A549 (cell line): ENCODE measurements around the gene GNB1. TPM values are rescaled to one million over a fixed set of nuclear protein-coding genes. Genes with fewer than 3 reads are reported as not detected.

ENCODE experiments used
- ATAC-seq, 2 experiments: fragments of 200-7000 bp in 1 of 2; fragments of >200 bp in 1 of 2; cut with Nextera tagmentation in 1 of 2; cut with Tn5 transposase in 1 of 2; 3 replicates each; pipeline versions ENCODE4 v1.8.0 to v1.9.1; 2018 to 2020; ENCODE audit warnings: mild to moderate bottlenecking in 1 of 2, moderate library complexity in 1 of 2
- CTCF ChIA-PET: fragments of 300-600 bp; sonication (Branson Sonifier 250); formaldehyde crosslinking; extraction: SDS; loops from one replicate; lab custom pipeline; 2021; ENCODE audit warnings: antibody characterized with exemption, inconsistent platforms; lab: Yijun Ruan, JAX
- POLR2A ChIA-PET: fragments of 350-600 bp; formaldehyde crosslinking; extraction: SDS; loops from one replicate; lab custom pipeline; 2021; ENCODE audit warnings: antibody characterized with exemption, inconsistent platforms; lab: Yijun Ruan, JAX
- DNase-seq, 2 experiments: peaks; one replicate each; pipeline versions ENCODE4 v3.0.0 to v3.0.0-alpha.2; 2011 to 2016; ENCODE audit warnings: low read depth in 1 of 2, low spot score in 1 of 2
- FAIRE-seq: peaks from 2 replicates; lab custom pipeline; 2011; peaks lifted over from hg19 to GRCh38; lab: Jason Lieb, UNC
- H3K27ac ChIP-seq, 2 experiments: fragments of >200 bp; sonication (Bioruptor Twin); formaldehyde crosslinking; 3 replicates each; pipeline ENCODE4 v1.5.1; 2016 to 2017
- H3K4me1 ChIP-seq: fragments of >200 bp; sonication (Bioruptor Twin); formaldehyde crosslinking; 3 replicates; pipeline ENCODE4 v1.6.1; 2016
- H3K4me2 ChIP-seq: fragments of >200 bp; sonication (Bioruptor Twin); formaldehyde crosslinking; 3 replicates; pipeline ENCODE4 v1.6.1; 2016
- H3K4me3 ChIP-seq: fragments of >200 bp; sonication (Bioruptor Twin); formaldehyde crosslinking; 3 replicates; pipeline ENCODE4 v1.5.1; 2016
- H3K9me3 ChIP-seq: fragments of >200 bp; sonication (Bioruptor Twin); formaldehyde crosslinking; 3 replicates; pipeline ENCODE4 v1.6.1; 2016
- CBX2 ChIP-seq: fragments of 200-600 bp; sonication (generic); IDR thresholded peaks from 2 replicates; pipeline ENCODE4 v1.6.1; 2016; ENCODE audit warnings: low read depth, mild to moderate bottlenecking, borderline replicate concordance
- CHD4 ChIP-seq: fragments of 200-600 bp; sonication (generic); IDR thresholded peaks from 2 replicates; pipeline ENCODE4 v1.6.1; 2016; ENCODE audit warnings: antibody characterized with exemption, mild to moderate bottlenecking, borderline replicate concordance
- CTCF ChIP-seq: fragments of >200 bp; sonication (Bioruptor Twin); formaldehyde crosslinking; IDR thresholded peaks from 3 replicates; pipeline ENCODE4 v1.5.1; 2016
- ESRRA ChIP-seq: fragments of 150-350 bp; IDR thresholded peaks from 2 replicates; pipeline ENCODE4 v1.6.1; 2014; ENCODE audit warnings: mild to moderate bottlenecking, low read length, borderline replicate concordance
- FOSL2 ChIP-seq, 2 experiments: fragments of 450-650 bp in 1 of 2; fragments of >200 bp in 1 of 2; sonication (Bioruptor Twin) in 1 of 2; formaldehyde crosslinking; IDR thresholded peaks; 2 replicates each; pipeline versions ENCODE4 v1.5.0 to v1.6.1; 2016 to 2020; ENCODE audit warnings: mild to moderate bottlenecking in 1 of 2, moderate library complexity in 1 of 2
- HES2 ChIP-seq: fragments of >200 bp; sonication (Bioruptor Twin); formaldehyde crosslinking; IDR thresholded peaks from 2 replicates; pipeline ENCODE4 v1.6.1; 2016
- HOXB13 ChIP-seq: fragments of 250-450 bp; sonication (Bioruptor Pico); IDR thresholded peaks from 2 replicates; pipeline ENCODE4 v1.5.0; 2020; ENCODE audit warnings: low read depth, mild to moderate bottlenecking, moderate library complexity
- JUN ChIP-seq, 2 experiments: fragments of >200 bp; sonication (Bioruptor Twin); formaldehyde crosslinking; IDR thresholded peaks; 2 replicates in 1 of 2; 3 replicates in 1 of 2; pipeline ENCODE4 v1.6.1; 2016 to 2017
- KDM5A ChIP-seq: fragments of 200-600 bp; sonication (generic); IDR thresholded peaks from 2 replicates; pipeline ENCODE4 v1.6.1; 2016; ENCODE audit warnings: antibody characterized with exemption, mild to moderate bottlenecking
- MAZ ChIP-seq: fragments of 150-350 bp; IDR thresholded peaks from 2 replicates; pipeline ENCODE4 v1.6.1; 2014; ENCODE audit warnings: antibody characterized with exemption, low read depth, low read length, borderline replicate concordance
- NPAS2 ChIP-seq: fragments of 250-450 bp; sonication (Bioruptor Pico); IDR thresholded peaks from 2 replicates; pipeline ENCODE4 v1.8.0; 2022; ENCODE audit warnings: mild to moderate bottlenecking, moderate library complexity, borderline replicate concordance
- POLR2A ChIP-seq: IDR thresholded peaks from 2 replicates; pipeline ENCODE4 v1.6.1; 2012; ENCODE audit warnings: mild to moderate bottlenecking, low read length
- POLR2AphosphoS2 ChIP-seq: conservative IDR thresholded peaks from 2 replicates; pipeline ENCODE4 v1.6.1; 2012; ENCODE audit warnings: low read length, improper control_type of control experiment, inconsistent platforms
- RFX5 ChIP-seq: fragments of 450-650 bp; IDR thresholded peaks from 2 replicates; pipeline ENCODE4 v1.7.1; 2014; ENCODE audit warnings: antibody characterized with exemption, mild to moderate bottlenecking, moderate library complexity
- TP53 ChIP-seq: fragments of 250-450 bp; sonication (Bioruptor Pico); IDR thresholded peaks from 2 replicates; pipeline ENCODE4 v1.5.0; 2021; ENCODE audit warnings: mild to moderate bottlenecking, moderate library complexity
- ZFP36 ChIP-seq: fragments of 450-650 bp; IDR thresholded peaks from 2 replicates; pipeline ENCODE4 v1.6.1; 2014; ENCODE audit warnings: borderline replicate concordance; ENCODE audit not compliant: partially characterized antibody
- ZNF302 ChIP-seq: fragments of 250-450 bp; sonication (Bioruptor Pico); IDR thresholded peaks from 2 replicates; pipeline ENCODE4 v1.9.0; 2021; ENCODE audit warnings: inconsistent platforms, mild to moderate bottlenecking, moderate library complexity
- WGBS: methylation state at CpG from one replicate; pipeline ENCODE4 v1.1.6; 2017; ENCODE audit errors: missing lambda C conversion rate; 5-methylcytosine and 5-hydroxymethylcytosine counted together
- polyA plus RNA-seq, 4 experiments: library from polyadenylated mRNA; depleted of rRNA in 3 of 4; stranded (reverse); fragments of >200 nt; fragmentation: RNase III in 1 of 4; extraction: RNeasy Plus Mini Kit Qiagen cat#74134 plus additional on column Dnase treatment in 1 of 4; gene quantifications; 2 replicates in 3 of 4; 3 replicates in 1 of 4; pipeline ENCODE4 v1.2.3, GENCODE V29; 2011 to 2017
- TF ChIP-seq, protein P1 (sequence below): fragments of 250-450 bp; sonication (Bioruptor Pico); IDR thresholded peaks from 2 replicates; pipeline ENCODE4 v1.5.0; 2021; ENCODE audit warnings: mild to moderate bottlenecking, moderate library complexity, borderline replicate concordance
- TF ChIP-seq, protein P2 (sequence below): fragments of >200 bp; sonication (Bioruptor Twin); formaldehyde crosslinking; IDR thresholded peaks from 3 replicates; pipeline ENCODE4 v1.6.1; 2016

The GNB1 gene
- polyA plus RNA-seq, 2 of the 4 experiments (the other 2 are of a cell fraction) = 159 to 270 TPM

GRCh38 chr1:1922956-1923833, 32.3 kb upstream of the GNB1 start:
- CTCF ChIA-PET = interaction anchor here (0.9 to 1.7 kb wide), 5 partner anchors 13 to 121 kb away, joined by 3 to 5 read pairs (median 4); no protein-coding TSS in a partner anchor
- Histone ChIP-seq H3K9me3 (no peaks in the 10 kb centered on the region), H3K4me3 (no peak overlapping the region), H3K27ac (no peak overlapping the region), H3K4me1 (peaks cover 10% of the 10 kb centered on the region), H3K4me2 (no peak overlapping the region)
- FAIRE-seq (no peak), DNase-seq (no peak), ATAC-seq (no peak)
- POLR2A ChIA-PET = interaction anchor here (0.9 kb wide), 1 partner anchor 14 kb away, joined by 5 read pairs; no protein-coding TSS in a partner anchor
- TF ChIP-seq FOSL2 (IDR thresholded peaks at IDR 0.05) (no peak), FOSL2 (CRISPR knock-in tag; IDR thresholded peaks at IDR 0.05) (no peak), HES2 (no peak)
- 46% methylated on average over 13 of the region's 29 CpGs for WGBS

DNA sequence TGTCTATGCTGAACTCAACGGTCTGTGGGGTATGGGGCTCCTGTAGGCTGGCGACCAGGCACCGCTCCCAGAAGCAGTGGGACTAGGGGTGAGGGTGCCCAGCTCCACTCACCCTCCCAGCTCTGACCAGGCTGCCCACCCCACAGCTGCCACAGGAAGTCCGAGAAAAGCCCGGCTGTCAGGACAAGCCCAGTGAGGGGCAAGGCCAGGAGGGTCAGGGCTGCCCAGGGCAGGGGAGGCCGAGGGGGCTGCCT, 31.7 kb upstream of the GNB1 start:
- CTCF ChIA-PET = interaction anchor here (0.6 to 1.5 kb wide), 3 partner anchors 22 to 122 kb away, joined by 3 to 4 read pairs (median 3); no protein-coding TSS in a partner anchor
- no peak overlapping the region for H3K27ac ChIP-seq
- WGBS = no CpG with 5 or more reads among the region's 6 CpGs
- H3K4me2 ChIP-seq = no peak overlapping the region
- no peak for ATAC-seq
- no peaks in the 10 kb centered on the region for H3K9me3 ChIP-seq
- POLR2A ChIA-PET = interaction anchor here (0.9 kb wide), 1 partner anchor 14 kb away, joined by 5 read pairs; no protein-coding TSS in a partner anchor
- no peak for TF ChIP-seq FOSL2 (IDR thresholded peaks at IDR 0.05)
- no peak for TF ChIP-seq FOSL2 (CRISPR knock-in tag; IDR thresholded peaks at IDR 0.05)
- TF ChIP-seq POLR2A = no peak
- no peak for TF ChIP-seq HES2
- no peak for TF ChIP-seq POLR2AphosphoS2
- H3K4me3 ChIP-seq = no peak overlapping the region
- DNase-seq = no peak
- H3K4me1 ChIP-seq = peaks cover 10% of the 10 kb centered on the region
- no peak for FAIRE-seq

- CTCF ChIA-PET = interaction anchor here (0.6 to 1.5 kb wide), 4 partner anchors 13 to 122 kb away, joined by 3 to 4 read pairs (median 3); no protein-coding TSS in a partner anchor
- Histone ChIP-seq H3K4me2 (no peak overlapping the region), H3K9me3 (no peaks in the 10 kb centered on the region), H3K4me3 (no peak overlapping the region), H3K4me1 (peaks cover 10% of the 10 kb centered on the region), H3K27ac (no peak overlapping the region)
- POLR2A ChIA-PET = no interaction called here
- ATAC-seq (no peak), DNase-seq (no peak), FAIRE-seq (no peak)
- no CpG with 5 or more reads among the region's 16 CpGs for WGBS
- TF ChIP-seq RFX5 (no peak), ZFP36 (no peak), CBX2 (no peak), TP53 (CRISPR knock-in tag) (no peak)
Measured at GRCh38 chr1:1921901-1922701, 31.2 kb upstream of the GNB1 start.

DNA sequence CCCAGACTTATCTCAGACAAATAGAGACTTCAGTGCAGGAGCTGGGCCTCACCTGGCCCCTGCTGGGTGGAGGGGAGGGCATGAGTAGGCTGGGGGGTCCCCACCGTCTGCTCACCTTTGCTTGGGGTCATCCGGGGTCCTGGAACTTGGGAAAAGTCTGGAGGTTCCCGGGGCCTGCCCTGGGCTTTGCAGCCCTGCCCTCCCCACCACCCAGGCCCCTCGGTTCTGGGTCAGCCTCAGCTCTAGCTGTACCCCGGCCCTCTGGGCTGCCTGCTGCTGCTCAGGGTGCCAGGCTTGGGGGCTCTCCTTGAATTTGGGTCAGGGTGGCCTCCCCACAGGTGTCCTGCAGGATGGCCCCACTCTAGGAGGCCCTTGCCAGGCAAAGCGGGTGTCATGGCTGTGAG, 30.6 kb upstream of the GNB1 start:
- Histone ChIP-seq H3K4me3 (no peak overlapping the region), H3K9me3 (no peaks in the 10 kb centered on the region), H3K4me2 (no peak overlapping the region), H3K27ac (no peak overlapping the region), H3K4me1 (peaks cover 10% of the 10 kb centered on the region)
- no CpG with 5 or more reads among the region's 6 CpGs for WGBS
- FAIRE-seq = no peak
- ATAC-seq = no peak
- POLR2A ChIA-PET = no interaction called here
- CTCF ChIA-PET = interaction anchor here (1.0 to 1.4 kb wide), 2 partner anchors 11 to 12 kb away, joined by 3 read pairs; no protein-coding TSS in a partner anchor
- no peak for DNase-seq
- TF ChIP-seq, protein P1, sequence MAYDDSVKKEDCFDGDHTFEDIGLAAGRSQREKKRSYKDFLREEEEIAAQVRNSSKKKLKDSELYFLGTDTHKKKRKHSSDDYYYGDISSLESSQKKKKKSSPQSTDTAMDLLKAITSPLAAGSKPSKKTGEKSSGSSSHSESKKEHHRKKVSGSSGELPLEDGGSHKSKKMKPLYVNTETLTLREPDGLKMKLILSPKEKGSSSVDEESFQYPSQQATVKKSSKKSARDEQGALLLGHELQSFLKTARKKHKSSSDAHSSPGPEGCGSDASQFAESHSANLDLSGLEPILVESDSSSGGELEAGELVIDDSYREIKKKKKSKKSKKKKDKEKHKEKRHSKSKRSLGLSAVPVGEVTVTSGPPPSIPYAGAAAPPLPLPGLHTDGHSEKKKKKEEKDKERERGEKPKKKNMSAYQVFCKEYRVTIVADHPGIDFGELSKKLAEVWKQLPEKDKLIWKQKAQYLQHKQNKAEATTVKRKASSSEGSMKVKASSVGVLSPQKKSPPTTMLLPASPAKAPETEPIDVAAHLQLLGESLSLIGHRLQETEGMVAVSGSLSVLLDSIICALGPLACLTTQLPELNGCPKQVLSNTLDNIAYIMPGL (CRISPR knock-in tag) = no peak
- TF ChIP-seq JUN (IDR thresholded peaks at IDR 0.05) = no peak
- no peak for TF ChIP-seq ZNF302 (CRISPR knock-in tag)
- TF ChIP-seq KDM5A = no peak
- no peak for TF ChIP-seq NPAS2 (CRISPR knock-in tag)
- no peak for TF ChIP-seq HOXB13 (CRISPR knock-in tag)
- no peak for TF ChIP-seq ESRRA
- no peak for TF ChIP-seq CHD4
- no peak for TF ChIP-seq CTCF
- TF ChIP-seq ZFP36 = no peak
- TF ChIP-seq TP53 (CRISPR knock-in tag) = no peak
- TF ChIP-seq MAZ = no peak
- TF ChIP-seq, protein P2, sequence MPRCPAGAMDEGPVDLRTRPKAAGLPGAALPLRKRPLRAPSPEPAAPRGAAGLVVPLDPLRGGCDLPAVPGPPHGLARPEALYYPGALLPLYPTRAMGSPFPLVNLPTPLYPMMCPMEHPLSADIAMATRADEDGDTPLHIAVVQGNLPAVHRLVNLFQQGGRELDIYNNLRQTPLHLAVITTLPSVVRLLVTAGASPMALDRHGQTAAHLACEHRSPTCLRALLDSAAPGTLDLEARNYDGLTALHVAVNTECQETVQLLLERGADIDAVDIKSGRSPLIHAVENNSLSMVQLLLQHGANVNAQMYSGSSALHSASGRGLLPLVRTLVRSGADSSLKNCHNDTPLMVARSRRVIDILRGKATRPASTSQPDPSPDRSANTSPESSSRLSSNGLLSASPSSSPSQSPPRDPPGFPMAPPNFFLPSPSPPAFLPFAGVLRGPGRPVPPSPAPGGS = no peak
